Lower leg skin (tissue), 4 donors: ENCODE results near the gene TMTC1. TPM values are rescaled to one million over a fixed set of nuclear protein-coding genes. Genes with fewer than 3 reads are reported as not detected.

Experiments used
- DNase-seq, 2 donors: peaks; one replicate each; pipeline ENCODE4 v3.0.0-alpha.2; 2019; ENCODE audit warnings: low spot score in 2 of 2
- H3K4me3 ChIP-seq: fragments of 200-600 bp; sonication (generic); 2 replicates; pipeline ENCODE4 v1.5.1; 2017; ENCODE audit warnings: mild to moderate bottlenecking, low read depth; ENCODE audit not compliant: poor library complexity, severe bottlenecking
- CTCF ChIP-seq, 3 donors: fragments of 450-650 bp; IDR thresholded peaks; one replicate each; pipeline ENCODE4 v1.5.1; 2016; ENCODE audit warnings: antibody characterized with exemption in 3 of 3, mild to moderate bottlenecking in 3 of 3, moderate library complexity in 2 of 3
- POLR2A ChIP-seq, 2 donors: fragments of 450-650 bp; IDR thresholded peaks; one replicate each; pipeline ENCODE4 v1.6.1; 2016 to 2017; ENCODE audit warnings: antibody characterized with exemption in 2 of 2, mild to moderate bottlenecking in 1 of 2, moderate library complexity in 1 of 2
- WGBS, 2 donors: methylation state at CpG; one replicate each; pipeline ENCODE4 v1.1.5; 2018; 5-methylcytosine and 5-hydroxymethylcytosine counted together
- intact Hi-C: fragments of 100-400 bp; cut with DNase I; formaldehyde crosslinking; loops from one replicate; pipeline ENCODE4 v1.15.0; 2023; ENCODE audit warnings: low total_unique reads
- total RNA-seq, 4 donors: library from RNA; depleted of rRNA; stranded (reverse); fragments of >200 nt; gene quantifications; one replicate each; pipeline ENCODE4 v1.1.0, GENCODE V29; 2016

Gene TMTC1
- total RNA-seq, 4 donors from 2014 or later, result 14.1 to 38.2 (median 18.5) TPM

GRCh38 chr12:29713729-29714128 lies 70.0 kb downstream of the TMTC1 start:
- no peak for DNase-seq
- WGBS, 2 donors, result 52 to 55% methylated on average over 3 of the region's 3 CpGs
- no peak overlapping the region for H3K4me3 ChIP-seq
- TF ChIP-seq CTCF (IDR thresholded peaks at IDR 0.05) (no peak), POLR2A (IDR thresholded peaks at IDR 0.05) (no peak)
- intact Hi-C loops, result no loop called here

- DNase-seq, result no peak
- 69 to 74% methylated on average over 2 of the region's 2 CpGs for WGBS, 2 donors
- no peak for TF ChIP-seq POLR2A (IDR thresholded peaks at IDR 0.05)
- no peak for TF ChIP-seq CTCF (IDR thresholded peaks at IDR 0.05)
- intact Hi-C loops, result no loop called here
- H3K4me3 ChIP-seq, result no peak overlapping the region
These were observed 72.4 kb downstream of the TMTC1 start for GRCh38 chr12:29711381-29711780.

DNA sequence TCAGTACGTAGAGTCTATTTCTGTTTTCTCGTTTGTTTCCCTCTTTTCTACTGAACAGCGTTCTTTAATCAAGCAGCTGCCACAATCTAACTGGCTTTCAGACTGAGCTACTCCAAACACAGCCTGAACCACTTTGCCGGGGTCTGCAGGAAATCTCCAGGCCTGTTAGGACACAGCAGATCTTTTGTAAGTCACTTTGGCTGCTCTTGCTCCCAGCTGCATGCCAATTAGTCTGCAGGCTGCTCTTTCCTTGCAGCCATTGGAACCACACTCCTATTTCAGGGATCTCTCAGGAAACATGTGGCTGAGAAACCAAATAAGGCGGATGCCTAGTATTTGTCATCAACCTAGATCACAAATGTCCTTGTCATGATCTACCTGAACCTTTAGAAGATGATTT lies 73.6 kb downstream of the TMTC1 start:
- intact Hi-C loops, result no loop called here
- WGBS, 2 donors, result 29 to 35% methylated on average over 5 of the region's 5 CpGs
- no peak for TF ChIP-seq POLR2A (IDR thresholded peaks at IDR 0.05)
- TF ChIP-seq CTCF (IDR thresholded peaks at IDR 0.05), result no peak
- DNase-seq, result peak in 1 of 2 donors; percentile 24
- no peak overlapping the region for H3K4me3 ChIP-seq

DNA sequence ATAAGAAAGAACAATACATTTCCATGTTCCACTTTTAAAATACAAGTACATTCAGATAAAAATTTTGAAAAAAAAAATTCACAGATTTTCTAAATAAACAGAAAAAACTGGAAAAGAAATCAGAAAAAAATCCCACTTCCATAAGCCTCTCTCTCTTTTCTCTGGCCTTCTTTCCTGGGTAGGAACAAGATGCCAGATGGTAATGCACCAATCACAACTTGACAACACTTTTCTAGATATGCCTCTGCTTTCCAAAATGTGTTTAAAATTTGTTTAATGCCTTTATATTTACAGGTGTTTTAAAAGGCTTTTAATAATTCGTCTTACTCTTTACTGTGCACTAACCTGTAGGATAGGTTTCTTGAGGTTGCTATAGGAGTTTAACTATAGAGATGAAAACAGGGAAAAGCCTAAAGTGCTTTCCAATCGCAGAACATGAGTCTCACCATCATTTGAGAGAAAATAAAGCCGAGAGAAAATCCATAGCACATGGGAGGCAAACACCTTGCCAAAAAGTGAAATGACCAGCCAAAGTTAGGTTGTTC lies 74.2 kb downstream of the TMTC1 start:
- TF ChIP-seq POLR2A (IDR thresholded peaks at IDR 0.05) (no peak), CTCF (IDR thresholded peaks at IDR 0.05) (no peak)
- no peak for DNase-seq
- H3K4me3 ChIP-seq, result no peak overlapping the region
- intact Hi-C loops, result no loop called here
- 37 to 39% methylated on average over 3 of the region's 3 CpGs for WGBS, 2 donors

DNA sequence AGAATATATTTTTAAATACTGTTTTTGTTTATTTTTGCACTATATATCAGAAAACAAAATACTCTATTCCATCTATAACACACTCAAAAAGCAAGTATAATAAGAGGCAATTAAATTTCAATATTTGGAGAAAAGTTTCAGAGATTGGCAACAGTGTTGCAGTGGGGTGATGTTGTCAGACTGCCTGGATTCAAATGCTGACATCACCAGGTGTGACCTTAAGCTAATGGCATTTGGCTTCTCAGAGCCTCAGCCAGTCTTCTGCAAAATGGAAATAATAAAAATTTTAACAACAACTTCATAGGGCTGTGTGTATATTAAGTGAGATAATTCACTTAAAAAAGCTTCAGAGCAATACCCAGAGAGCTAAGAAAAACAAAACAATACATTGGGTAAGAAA lies 74.7 kb downstream of the TMTC1 start:
- DNase-seq, result no peak
- intact Hi-C loops, result no loop called here

More for the DNA sequence above, 74.7 kb downstream of the TMTC1 start:
- no peak overlapping the region for H3K4me3 ChIP-seq
- TF ChIP-seq POLR2A (IDR thresholded peaks at IDR 0.05), result no peak
- TF ChIP-seq CTCF (IDR thresholded peaks at IDR 0.05), result no peak
